Measurements from ENCODE around the gene GRB10.

GRCh38 chr7:50552921-50553320, 229.8 kb downstream of the GRB10 start:
- no peak for TF ChIP-seq CTCF (IDR thresholded peaks at IDR 0.05)
- no peak for TF ChIP-seq POLR2A (IDR thresholded peaks at IDR 0.05)
- no peak for TF ChIP-seq POLR2AphosphoS5 (IDR thresholded peaks at IDR 0.05)

Measured in breast epithelium (tissue), 3 donors.